ENCODE results near the gene CSF1.

Gene CSF1

DNA sequence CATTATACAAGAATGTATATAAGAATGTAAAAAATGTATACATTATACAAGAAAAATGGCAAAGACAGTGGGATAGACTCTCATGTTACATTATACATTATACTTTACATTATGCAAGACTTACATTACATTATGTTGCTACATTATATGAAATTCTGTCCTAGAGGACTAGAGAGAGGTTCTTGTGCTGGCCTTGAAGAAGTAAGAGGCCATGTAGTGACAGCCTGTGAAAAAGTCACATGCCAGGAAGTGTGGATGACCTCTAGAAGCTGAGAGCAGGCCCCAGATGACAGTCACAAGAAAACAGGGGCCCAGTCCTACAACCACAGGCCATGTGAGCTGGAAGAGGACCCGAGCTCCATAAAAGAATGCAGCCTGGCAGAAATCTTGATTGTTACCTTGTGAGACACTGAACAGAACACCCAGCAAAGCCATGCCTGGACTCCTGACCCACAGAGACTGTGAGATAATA, 43.4 kb downstream of the CSF1 start:
- no peak for DNase-seq (ENCODE audit: low spot score)
- Histone ChIP-seq H3K27me3 (ENCODE audit: control insufficient read depth in 3 of 3, insufficient read depth in 3 of 3, low read depth in 1 of 3, low read length in 3 of 3) (no peaks in the 10 kb centered on the region), H3K27ac (replicated peaks; ENCODE audit: low read length) (no peak overlapping the region), H3K79me1 (ENCODE audit: low read depth, low read length) (no peaks in the 10 kb centered on the region), H3K4me1 (ENCODE audit: control insufficient read depth in 2 of 2, insufficient read depth in 1 of 2, low read depth in 1 of 2, low read length in 2 of 2) (peaks cover 2 to 3% of the 10 kb centered on the region in 2 donors), H2BK120ac (ENCODE audit: low read depth, low read length) (no peak overlapping the region), H3K9ac (ENCODE audit: low read depth, low read length, poor library complexity) (no peak overlapping the region), H3K4ac (ENCODE audit: low read length) (no peak overlapping the region), H3K18ac (ENCODE audit: low read length) (no peak overlapping the region), H3K4me2 (ENCODE audit: insufficient read depth, low read length, poor library complexity, severe bottlenecking) (no peak overlapping the region), H4K8ac (ENCODE audit: low read depth, low read length) (no peak overlapping the region), H4K91ac (ENCODE audit: low read depth, low read length, poor library complexity) (no peak overlapping the region), H2BK5ac (ENCODE audit: low read length) (no peak overlapping the region), H3K9me3 (replicated peaks in 1 of 2; ENCODE audit: control insufficient read depth in 2 of 2, insufficient read depth in 1 of 2, low read depth in 1 of 2, low read length in 2 of 2) (no peaks in the 10 kb centered on the region), H3K4me3 (ENCODE audit: low read length in 2 of 2) (no peak overlapping the region), H3K23ac (ENCODE audit: low read depth, low read length, poor library complexity) (no peak overlapping the region), H2BK15ac (ENCODE audit: low read length) (peak overlapping the region; percentile 91), H2BK12ac (ENCODE audit: low read length) (peak overlapping the region; percentile 46), H2AK5ac (ENCODE audit: low read depth, low read length) (peak overlapping the region; percentile 99), H3K14ac (ENCODE audit: low read length) (no peak overlapping the region), H2AFZ (ENCODE audit: low read length) (peak overlapping the region; percentile 2), H3K36me3 (replicated peaks in 1 of 2; ENCODE audit: control insufficient read depth in 2 of 2, insufficient read depth in 2 of 2, low read length in 2 of 2) (no peaks in the 10 kb centered on the region)
- WGBS, 2 donors (ENCODE audit: extremely low coverage in 2 of 2, insufficient read length in 2 of 2, insufficient replicate concordance in 1 of 2) = no CpG with 5 or more reads among the region's 1 CpG

GRCh38 chr1:109959632-109959973, 49.0 kb downstream of the CSF1 start:
- whole genome bisulfite sequencing, 2 donors (ENCODE audit: extremely low coverage in 2 of 2, insufficient read length in 2 of 2, insufficient replicate concordance in 1 of 2) = no CpG with 5 or more reads among the region's 1 CpG
- H2BK5ac ChIP-seq (ENCODE audit: low read length) = peak overlapping the region; percentile 8
- no peaks in the 10 kb centered on the region for H3K79me1 ChIP-seq (ENCODE audit: low read depth, low read length)
- peak overlapping the region; percentile 42 for H2AFZ ChIP-seq (ENCODE audit: low read length)
- no peak overlapping the region for H2BK120ac ChIP-seq (ENCODE audit: low read depth, low read length)
- H3K14ac ChIP-seq (ENCODE audit: low read length) = no peak overlapping the region
- no peak overlapping the region for H3K9ac ChIP-seq (ENCODE audit: low read depth, low read length, poor library complexity)
- H4K8ac ChIP-seq (ENCODE audit: low read depth, low read length) = no peak overlapping the region
- no peak overlapping the region for H2BK15ac ChIP-seq (ENCODE audit: low read length)
- H2AK5ac ChIP-seq (ENCODE audit: low read depth, low read length) = no peak overlapping the region
- H3K4me2 ChIP-seq (ENCODE audit: insufficient read depth, low read length, poor library complexity, severe bottlenecking) = no peak overlapping the region
- H3K4me3 ChIP-seq (ENCODE audit: low read length in 2 of 2) = no peak overlapping the region
- H3K9me3 ChIP-seq (replicated peaks in 1 of 2; ENCODE audit: control insufficient read depth in 2 of 2, insufficient read depth in 1 of 2, low read depth in 1 of 2, low read length in 2 of 2) = no peaks in the 10 kb centered on the region
- no peak overlapping the region for H3K4ac ChIP-seq (ENCODE audit: low read length)
- no peaks in the 10 kb centered on the region for H3K27me3 ChIP-seq (ENCODE audit: control insufficient read depth in 3 of 3, insufficient read depth in 3 of 3, low read depth in 1 of 3, low read length in 3 of 3)
- peak overlapping the region; percentile 87 for H3K27ac ChIP-seq (replicated peaks; ENCODE audit: low read length)
- H3K4me1 ChIP-seq (ENCODE audit: control insufficient read depth in 2 of 2, insufficient read depth in 1 of 2, low read depth in 1 of 2, low read length in 2 of 2) = peaks cover 22% of the 10 kb centered on the region in 2 donors
- H3K18ac ChIP-seq (ENCODE audit: low read length) = peak overlapping the region; percentile 21
- H3K36me3 ChIP-seq (replicated peaks in 1 of 2; ENCODE audit: control insufficient read depth in 2 of 2, insufficient read depth in 2 of 2, low read length in 2 of 2) = no peaks in the 10 kb centered on the region
- no peak overlapping the region for H3K23ac ChIP-seq (ENCODE audit: low read depth, low read length, poor library complexity)
- no peak overlapping the region for H4K91ac ChIP-seq (ENCODE audit: low read depth, low read length, poor library complexity)
- no peak for DNase-seq (ENCODE audit: low spot score)
- no peak overlapping the region for H2BK12ac ChIP-seq (ENCODE audit: low read length)

DNA sequence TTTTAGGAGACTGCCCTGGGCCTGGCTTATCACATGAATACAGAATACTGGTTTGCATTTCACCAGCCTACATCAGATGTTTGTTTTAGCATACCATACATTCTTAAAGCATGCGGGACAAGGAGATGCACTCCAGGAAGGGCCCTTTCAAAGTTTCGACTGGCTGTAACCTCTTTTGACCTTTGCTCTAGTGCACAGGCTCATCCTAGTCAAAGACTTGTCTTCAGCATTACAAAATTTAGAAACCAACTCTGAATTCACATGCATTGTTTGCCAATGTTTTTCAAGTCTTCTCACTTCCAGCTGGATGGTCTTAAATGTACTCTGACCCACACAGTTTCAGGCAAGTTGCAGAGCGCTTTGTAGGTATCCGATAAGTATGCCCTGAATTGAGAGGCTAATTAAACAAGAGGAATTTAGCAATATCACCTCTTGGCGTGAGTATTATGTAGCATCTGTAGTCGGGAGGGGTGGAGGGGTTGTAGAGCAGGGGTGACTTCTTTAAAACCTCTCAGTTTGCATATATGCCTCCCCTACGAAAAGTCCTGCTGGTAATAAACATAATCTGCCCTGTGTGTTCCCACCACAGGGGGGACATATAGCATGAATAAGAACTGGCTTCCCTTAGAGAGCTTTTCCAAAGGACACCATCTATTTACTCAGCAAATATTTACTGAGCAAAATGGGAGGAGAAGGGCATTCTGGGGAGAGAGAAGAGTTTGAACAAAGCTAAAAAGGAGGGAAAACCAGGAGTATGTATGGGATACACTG, 49.5 kb downstream of the CSF1 start:
- Histone ChIP-seq H3K4me1 (ENCODE audit: control insufficient read depth in 2 of 2, insufficient read depth in 1 of 2, low read depth in 1 of 2, low read length in 2 of 2) (peaks cover 22% of the 10 kb centered on the region in 2 donors), H4K91ac (ENCODE audit: low read depth, low read length, poor library complexity) (no peak overlapping the region), H2BK5ac (ENCODE audit: low read length) (peak overlapping the region; percentile 8), H2BK12ac (ENCODE audit: low read length) (no peak overlapping the region), H2BK120ac (ENCODE audit: low read depth, low read length) (no peak overlapping the region), H3K79me1 (ENCODE audit: low read depth, low read length) (no peaks in the 10 kb centered on the region), H3K4me2 (ENCODE audit: insufficient read depth, low read length, poor library complexity, severe bottlenecking) (no peak overlapping the region), H3K27ac (replicated peaks; ENCODE audit: low read length) (peak overlapping the region; percentile 87), H3K9me3 (replicated peaks in 1 of 2; ENCODE audit: control insufficient read depth in 2 of 2, insufficient read depth in 1 of 2, low read depth in 1 of 2, low read length in 2 of 2) (peaks cover 0 to under 1% of the 10 kb centered on the region in 2 donors), H3K14ac (ENCODE audit: low read length) (no peak overlapping the region), H2BK15ac (ENCODE audit: low read length) (no peak overlapping the region), H3K4me3 (ENCODE audit: low read length in 2 of 2) (no peak overlapping the region), H3K27me3 (ENCODE audit: control insufficient read depth in 3 of 3, insufficient read depth in 3 of 3, low read depth in 1 of 3, low read length in 3 of 3) (no peaks in the 10 kb centered on the region), H3K23ac (ENCODE audit: low read depth, low read length, poor library complexity) (no peak overlapping the region), H2AFZ (ENCODE audit: low read length) (peak overlapping the region; percentile 42), H3K36me3 (replicated peaks in 1 of 2; ENCODE audit: control insufficient read depth in 2 of 2, insufficient read depth in 2 of 2, low read length in 2 of 2) (no peaks in the 10 kb centered on the region), H3K9ac (ENCODE audit: low read depth, low read length, poor library complexity) (no peak overlapping the region), H4K8ac (ENCODE audit: low read depth, low read length) (no peak overlapping the region), H3K4ac (ENCODE audit: low read length) (no peak overlapping the region), H2AK5ac (ENCODE audit: low read depth, low read length) (no peak overlapping the region), H3K18ac (ENCODE audit: low read length) (no peak overlapping the region)
- DNase-seq (ENCODE audit: low spot score) = peak; percentile 81
- WGBS, 2 donors (ENCODE audit: extremely low coverage in 2 of 2, insufficient read length in 2 of 2, insufficient replicate concordance in 1 of 2) = no CpG with 5 or more reads among the region's 7 CpGs

DNA sequence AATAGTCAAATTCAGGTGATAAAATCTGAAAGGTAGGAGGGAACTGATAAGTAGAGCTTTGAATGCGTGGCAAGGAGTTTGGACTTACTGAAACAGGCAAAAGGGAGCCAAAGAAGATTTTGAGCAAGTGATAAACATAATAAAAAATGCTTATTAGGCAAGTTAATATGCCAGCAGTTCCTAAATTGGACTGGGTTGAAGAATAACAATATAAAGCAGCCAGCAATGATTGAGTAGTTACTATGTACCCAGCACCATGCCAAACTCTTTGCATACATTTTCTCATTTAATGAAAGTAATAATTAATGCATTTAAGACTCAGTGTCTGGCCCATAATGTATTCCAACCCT, 50.1 kb downstream of the CSF1 start:
- Histone ChIP-seq H2BK12ac (ENCODE audit: low read length) (no peak overlapping the region), H3K9ac (ENCODE audit: low read depth, low read length, poor library complexity) (no peak overlapping the region), H2BK120ac (ENCODE audit: low read depth, low read length) (no peak overlapping the region), H4K8ac (ENCODE audit: low read depth, low read length) (no peak overlapping the region), H3K4me2 (ENCODE audit: insufficient read depth, low read length, poor library complexity, severe bottlenecking) (no peak overlapping the region), H3K9me3 (replicated peaks in 1 of 2; ENCODE audit: control insufficient read depth in 2 of 2, insufficient read depth in 1 of 2, low read depth in 1 of 2, low read length in 2 of 2) (peaks cover 0 to 4% of the 10 kb centered on the region in 2 donors), H2BK15ac (ENCODE audit: low read length) (no peak overlapping the region), H2AFZ (ENCODE audit: low read length) (no peak overlapping the region), H3K4me3 (ENCODE audit: low read length in 2 of 2) (no peak overlapping the region), H3K23ac (ENCODE audit: low read depth, low read length, poor library complexity) (no peak overlapping the region), H3K4ac (ENCODE audit: low read length) (no peak overlapping the region), H3K18ac (ENCODE audit: low read length) (no peak overlapping the region), H3K79me1 (ENCODE audit: low read depth, low read length) (no peaks in the 10 kb centered on the region), H3K36me3 (replicated peaks in 1 of 2; ENCODE audit: control insufficient read depth in 2 of 2, insufficient read depth in 2 of 2, low read length in 2 of 2) (no peaks in the 10 kb centered on the region), H3K27me3 (ENCODE audit: control insufficient read depth in 3 of 3, insufficient read depth in 3 of 3, low read depth in 1 of 3, low read length in 3 of 3) (no peaks in the 10 kb centered on the region), H2BK5ac (ENCODE audit: low read length) (no peak overlapping the region), H2AK5ac (ENCODE audit: low read depth, low read length) (no peak overlapping the region), H3K14ac (ENCODE audit: low read length) (no peak overlapping the region), H3K4me1 (ENCODE audit: control insufficient read depth in 2 of 2, insufficient read depth in 1 of 2, low read depth in 1 of 2, low read length in 2 of 2) (peaks cover 22% of the 10 kb centered on the region in 2 donors), H3K27ac (replicated peaks; ENCODE audit: low read length) (peak overlapping the region; percentile 87), H4K91ac (ENCODE audit: low read depth, low read length, poor library complexity) (no peak overlapping the region)
- no peak for DNase-seq (ENCODE audit: low spot score)
- WGBS, 2 donors (ENCODE audit: extremely low coverage in 2 of 2, insufficient read length in 2 of 2, insufficient replicate concordance in 1 of 2) = no CpG with 5 or more reads among the region's 1 CpG

All from neuronal stem cell (in vitro differentiated cells).